ENCODE results near the gene SF3A1. TPM values are rescaled to one million over a fixed set of nuclear protein-coding genes. Genes with fewer than 3 reads are reported as not detected.

The SF3A1 gene
- total RNA-seq, 1 donor from 2014 or later, result 164 TPM

GRCh38 chr22:30308518-30309230 is 48.0 kb downstream of the SF3A1 start:
- peak overlapping the region; percentile 89 for H3K27ac ChIP-seq

DNA sequence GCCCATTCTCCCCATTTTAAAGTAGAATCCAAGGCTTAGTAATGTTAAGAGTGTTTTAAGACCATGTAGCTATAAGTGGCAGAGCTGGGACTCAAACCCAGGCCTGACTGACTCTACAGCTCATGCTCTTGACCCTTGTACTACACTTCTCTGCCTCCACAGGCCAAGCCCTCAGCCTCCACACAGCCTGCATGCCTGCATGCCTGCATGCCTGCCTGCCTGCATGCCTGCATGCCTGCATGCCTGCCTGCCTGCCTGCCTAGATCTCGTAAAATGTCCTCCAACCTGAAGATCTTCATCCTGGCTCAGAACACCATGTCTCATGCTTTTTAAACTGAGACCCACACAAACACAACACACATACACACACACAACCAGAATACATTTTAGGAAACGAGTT is 48.6 kb downstream of the SF3A1 start:
- Histone ChIP-seq H3K36me3 (no peaks in the 10 kb centered on the region), H3K4me1 (peaks cover 95% of the 10 kb centered on the region), H3K9me3 (no peaks in the 10 kb centered on the region), H3K27me3 (no peaks in the 10 kb centered on the region), H3K4me3 (no peak overlapping the region), H3K27ac (peak overlapping the region; percentile 89)
- TF ChIP-seq CTCF (IDR thresholded peaks at IDR 0.05), result no peak
- intact Hi-C loops (cut with DNase I), result no loop called here
- ATAC-seq (no peak), DNase-seq (no peak)

More at GRCh38 chr22:30308518-30309230, 48.0 kb downstream of the SF3A1 start:
- H3K9me3 ChIP-seq, result no peaks in the 10 kb centered on the region
- intact Hi-C loops (cut with DNase I), result no loop called here
- no peak overlapping the region for H3K4me3 ChIP-seq
- peaks cover 90% of the 10 kb centered on the region for H3K4me1 ChIP-seq
- DNase-seq, result no peak
- no peaks in the 10 kb centered on the region for H3K27me3 ChIP-seq
- ATAC-seq, result no peak
- no peaks in the 10 kb centered on the region for H3K36me3 ChIP-seq
- TF ChIP-seq CTCF (IDR thresholded peaks at IDR 0.05), result no peak

- peak overlapping the region; percentile 89 for H3K27ac ChIP-seq
Observed at GRCh38 chr22:30307041-30307574, 49.6 kb downstream of the SF3A1 start.

DNA sequence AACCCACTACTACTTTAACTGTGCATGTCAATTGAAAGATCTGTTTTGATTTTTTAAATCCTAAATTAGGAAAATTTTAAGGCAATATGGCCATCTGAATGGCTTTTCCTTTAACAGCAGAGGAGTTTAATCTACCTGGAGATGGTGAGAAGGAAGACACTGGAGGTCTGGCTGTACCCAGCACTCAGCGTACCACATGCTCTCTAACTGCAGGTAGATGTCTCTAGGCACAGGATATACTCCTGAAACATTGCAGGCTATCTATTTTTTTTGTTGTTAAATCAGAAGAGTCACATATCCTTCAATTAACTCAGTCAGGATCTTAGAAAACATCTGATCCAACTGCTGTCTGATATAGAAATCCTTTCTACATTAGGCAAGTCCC is 50.1 kb downstream of the SF3A1 start:
- intact Hi-C loops (cut with DNase I), result no loop called here
- ATAC-seq (no peak), DNase-seq (no peak)
- peaks cover 99% of the 10 kb centered on the region for H3K4me1 ChIP-seq
- no peak for TF ChIP-seq CTCF (IDR thresholded peaks at IDR 0.05)
- no peak overlapping the region for H3K4me3 ChIP-seq
- no peaks in the 10 kb centered on the region for H3K27me3 ChIP-seq
- peaks cover 2% of the 10 kb centered on the region for H3K36me3 ChIP-seq
- peak overlapping the region; percentile 89 for H3K27ac ChIP-seq
- H3K9me3 ChIP-seq, result no peaks in the 10 kb centered on the region

More at GRCh38 chr22:30307041-30307574, 49.6 kb downstream of the SF3A1 start:
- ATAC-seq (no peak), DNase-seq (no peak)
- Histone ChIP-seq H3K4me3 (no peak overlapping the region), H3K36me3 (no peaks in the 10 kb centered on the region), H3K4me1 (peaks cover 99% of the 10 kb centered on the region), H3K27me3 (no peaks in the 10 kb centered on the region), H3K9me3 (no peaks in the 10 kb centered on the region)
- intact Hi-C loops (cut with DNase I), result no loop called here
- TF ChIP-seq CTCF (IDR thresholded peaks at IDR 0.05), result no peak

GRCh38 chr22:30305906-30306626 is 50.6 kb downstream of the SF3A1 start:
- Histone ChIP-seq H3K4me3 (peak overlapping the region; percentile 18), H3K4me1 (peaks cover 99% of the 10 kb centered on the region), H3K27me3 (no peaks in the 10 kb centered on the region), H3K9me3 (no peaks in the 10 kb centered on the region), H3K36me3 (peaks cover 7% of the 10 kb centered on the region), H3K27ac (peak overlapping the region; percentile 89)
- intact Hi-C loops (cut with DNase I), result no loop called here
- no peak for TF ChIP-seq CTCF (IDR thresholded peaks at IDR 0.05)
- DNase-seq (no peak), ATAC-seq (no peak)
